K562 (cell line): ENCODE results near the gene EYA3. TPM values are rescaled to one million over a fixed set of nuclear protein-coding genes. Genes with fewer than 3 reads are reported as not detected.

Experiments
- BRCA1 ChIP-seq, 2 experiments: fragments of 450-650 bp in 1 of 2; sonication (generic) in 1 of 2; formaldehyde crosslinking in 1 of 2; IDR thresholded peaks; 2 replicates each; pipeline versions ENCODE4 v1.5.0 to v1.6.1; 2017 to 2020; ENCODE audit warnings: mild to moderate bottlenecking in 1 of 2, missing genetic modification reagents in 1 of 2
- BRF2 ChIP-seq: IDR thresholded peaks from 3 replicates; pipeline ENCODE4 v1.6.1; 2011; ENCODE audit warnings: borderline replicate concordance, mild to moderate bottlenecking; ENCODE audit not compliant: insufficient read length, insufficient read depth
- CBX2 ChIP-seq: fragments of 200-600 bp; sonication (generic); IDR thresholded peaks from one replicate; pipeline ENCODE4 v1.6.1; 2012; ENCODE audit warnings: mild to moderate bottlenecking, low read length, inconsistent platforms; ENCODE audit not compliant: insufficient read depth, poor library complexity, severe bottlenecking
- CCNT2 ChIP-seq: IDR thresholded peaks from 2 replicates; pipeline ENCODE4 v1.6.1; 2011; ENCODE audit warnings: borderline replicate concordance, low read depth, mild to moderate bottlenecking, moderate library complexity, mixed read lengths, low read length; ENCODE audit not compliant: insufficient read length; ENCODE audit errors: extremely low read depth
- CHD4 ChIP-seq: fragments of 200-600 bp; sonication (generic); IDR thresholded peaks from 3 replicates; pipeline ENCODE4 v1.6.1; 2012; ENCODE audit warnings: low read depth, mild to moderate bottlenecking, mixed read lengths, low read length, inconsistent platforms; ENCODE audit not compliant: insufficient read depth, insufficient replicate concordance, poor library complexity, severe bottlenecking
- DPF2 ChIP-seq: fragments of 450-650 bp; IDR thresholded peaks from 2 replicates; pipeline ENCODE4 v1.6.1; 2016
- ETS1 ChIP-seq: conservative IDR thresholded peaks from 2 replicates; pipeline ENCODE4 v1.6.1; 2011; ENCODE audit warnings: low read depth, mild to moderate bottlenecking, low read length; ENCODE audit not compliant: control insufficient read depth
- HIVEP1 ChIP-seq: fragments of 250-450 bp; sonication (Bioruptor Pico); IDR thresholded peaks from 2 replicates; pipeline ENCODE4 v1.4.0; 2020; ENCODE audit warnings: mild to moderate bottlenecking
- HNRNPK ChIP-seq: fragments of 200-400 bp; formaldehyde crosslinking; IDR thresholded peaks from one replicate; pipeline ENCODE4 v1.6.1; 2018; ENCODE audit warnings: mild to moderate bottlenecking, low read depth, low read length; ENCODE audit not compliant: poor library complexity, severe bottlenecking
- KAT7 ChIP-seq: sonication (generic); formaldehyde crosslinking; IDR thresholded peaks from 2 replicates; pipeline ENCODE4 v1.8.0; 2022; ENCODE audit warnings: missing genetic modification reagents, mild to moderate bottlenecking, borderline replicate concordance
- L3MBTL2 ChIP-seq: fragments of 450-650 bp; IDR thresholded peaks from 2 replicates; pipeline ENCODE4 v1.6.1; 2016; ENCODE audit warnings: mild to moderate bottlenecking, moderate library complexity
- MAZ ChIP-seq, 2 experiments: fragments of 450-650 bp in 1 of 2; sonication (generic) in 1 of 2; formaldehyde crosslinking; IDR thresholded peaks in 1 of 2; conservative IDR thresholded peaks in 1 of 2; 2 replicates each; pipeline versions ENCODE4 v1.4.0 to v1.5.0; 2020; ENCODE audit warnings: mild to moderate bottlenecking in 1 of 2, missing genetic modification reagents in 1 of 2
- MNT ChIP-seq, 2 experiments: fragments of 450-650 bp; conservative IDR thresholded peaks; 2 replicates each; pipeline ENCODE4 v1.6.1; 2017; ENCODE audit warnings: mild to moderate bottlenecking in 2 of 2, moderate library complexity in 2 of 2
- PHF8 ChIP-seq: fragments of 200-600 bp; sonication (generic); IDR thresholded peaks from 2 replicates; pipeline ENCODE4 v1.6.1; 2012; ENCODE audit warnings: mixed run types, mild to moderate bottlenecking, inconsistent platforms, low read length, moderate library complexity, borderline replicate concordance
- RBBP5 ChIP-seq: fragments of 200-600 bp; sonication (generic); IDR thresholded peaks from 2 replicates; pipeline ENCODE4 v1.6.1; 2012; ENCODE audit warnings: borderline replicate concordance, mild to moderate bottlenecking, low read length, control low read depth, inconsistent platforms; ENCODE audit not compliant: insufficient read depth, poor library complexity, severe bottlenecking
- STAG1 ChIP-seq: sonication (generic); formaldehyde crosslinking; IDR thresholded peaks from 2 replicates; pipeline ENCODE4 v1.5.0; 2020; ENCODE audit warnings: missing genetic modification reagents, borderline replicate concordance
- TOE1 ChIP-seq, 2 experiments: fragments of 450-650 bp in 1 of 2; sonication (generic) in 1 of 2; formaldehyde crosslinking in 1 of 2; IDR thresholded peaks; 2 replicates each; pipeline versions ENCODE4 v1.7.1 to v1.8.0; 2016 to 2022; ENCODE audit warnings: borderline replicate concordance in 2 of 2, mild to moderate bottlenecking in 2 of 2, antibody characterized with exemption in 1 of 2, inconsistent platforms in 1 of 2, low read depth in 1 of 2, missing genetic modification reagents in 1 of 2, moderate library complexity in 1 of 2
- ZFP91 ChIP-seq: sonication (generic); formaldehyde crosslinking; IDR thresholded peaks from 2 replicates; pipeline ENCODE4 v1.8.0; 2022; ENCODE audit warnings: mild to moderate bottlenecking, missing genetic modification reagents
- ZNF668 ChIP-seq: fragments of 250-450 bp; sonication (Bioruptor Pico); IDR thresholded peaks from 2 replicates; pipeline ENCODE4 v1.8.0; 2022; ENCODE audit warnings: mild to moderate bottlenecking, inconsistent platforms
- ZNF764 ChIP-seq: fragments of 250-450 bp; sonication (Bioruptor Pico); IDR thresholded peaks from 2 replicates; pipeline ENCODE4 v1.4.0; 2020; ENCODE audit warnings: low read depth, mild to moderate bottlenecking, moderate library complexity
- polyA plus RNA-seq, 8 experiments: library from polyadenylated mRNA; depleted of rRNA in 4 of 8; stranded (reverse) in 5 of 8; unstranded in 3 of 8; fragments of >200 nt; fragmentation: Nextera tagmentation in 2 of 8; fragmentation: Illumina TruSeq in 1 of 8; extraction: Ambion mirVana in 2 of 8; extraction: Trizol in 1 of 8; gene quantifications; 2 replicates each; pipeline versions ENCODE4 v1.2.1 to v1.2.3, GENCODE V29; 2011 to 2014; ENCODE audit warnings: inconsistent platforms in 1 of 8, missing spikeins in 1 of 8
- total RNA-seq, 7 experiments: library from RNA; depleted of rRNA in 6 of 7; stranded (reverse); fragments of >200 nt in 6 of 7; fragmentation: Illumina TruSeq in 2 of 7; extraction: Trizol in 2 of 7; gene quantifications; 2 replicates each; pipeline versions ENCODE4 v1.2.1 to v1.2.3, GENCODE V29; 2011 to 2021; ENCODE audit warnings: low replicate concordance in 1 of 7

EYA3 gene
- total and polyA plus RNA-seq, 9 of the 15 experiments (the other 6 are each of a cell fraction or from before 2014, with no cell fraction given), result 21.7 to 64.0 (median 43.6) TPM

GRCh38 chr1:28087614-28088167 is 719 bp downstream of the EYA3 start (continued):
- TF ChIP-seq MNT (conservative IDR thresholded peaks at IDR 0.05) (no peak), RBBP5 (no peak), HNRNPK (no peak), DPF2 (no peak), TOE1 (IDR thresholded peaks at IDR 0.05; ENCODE audit: borderline replicate concordance) (no peak), TOE1 (CRISPR knock-in tag; IDR thresholded peaks at IDR 0.05; ENCODE audit: borderline replicate concordance, low read depth) (no peak), STAG1 (CRISPR knock-in tag) (no peak), PHF8 (no peak), CCNT2 (no peak), BRCA1 (IDR thresholded peaks at IDR 0.05) (no peak), BRCA1 (CRISPR knock-in tag; IDR thresholded peaks at IDR 0.05) (no peak), ETS1 (no peak), CBX2 (no peak), ZNF668 (CRISPR knock-in tag) (no peak), CHD4 (no peak), BRF2 (no peak), ZNF764 (no peak), ZFP91 (no peak), HIVEP1 (no peak), L3MBTL2 (no peak), MAZ (CRISPR knock-in tag; conservative IDR thresholded peaks at IDR 0.05 in 1 of 2, IDR thresholded peaks at IDR 0.05 in 1 of 2) (no peak), KAT7 (peak; percentile 91; the same call in 1 of the 2 replicates)
